Adrenal gland (tissue), 12 donors: ENCODE results near the gene NOL4L. TPM values are rescaled to one million over a fixed set of nuclear protein-coding genes. Genes with fewer than 3 reads are reported as not detected.

Experiments used
- DNase-seq, 7 donors: peaks; one replicate each; pipeline ENCODE4 v3.0.0-alpha.2; 2019 to 2020
- H3K27ac ChIP-seq, 5 donors: fragments of 200-600 bp; sonication (generic) in 4 of 5; 1 replicate in 3 of 5; 2 replicates in 2 of 5; pipeline versions ENCODE4 v1.5.1 to v1.8.0; 2016 to 2020; ENCODE audit warnings: mild to moderate bottlenecking in 1 of 5
- H3K27me3 ChIP-seq: fragments of 200-600 bp; 2 replicates; pipeline ENCODE4 v1.8.0; 2021
- H3K36me3 ChIP-seq, 2 donors: fragments of 200-600 bp; replicated peaks in 1 of 2; 1 replicate in 1 of 2; 2 replicates in 1 of 2; pipeline versions ENCODE4 v1.5.1 to v1.8.0; 2018 to 2022
- H3K4me1 ChIP-seq, 2 donors: fragments of 200-600 bp; replicated peaks in 1 of 2; 1 replicate in 1 of 2; 2 replicates in 1 of 2; pipeline versions ENCODE4 v1.5.1 to v1.8.0; 2018 to 2021
- H3K4me3 ChIP-seq, 4 donors: fragments of 200-600 bp; sonication (generic) in 3 of 4; one replicate each; pipeline ENCODE4 v1.5.1; 2016 to 2018
- H3K9me3 ChIP-seq, 3 donors: fragments of 200-600 bp; sonication (generic) in 1 of 3; replicated peaks in 1 of 3; 1 replicate in 2 of 3; 2 replicates in 1 of 3; pipeline versions ENCODE4 v1.5.1 to v1.8.0; 2016 to 2021
- POLR2A ChIP-seq, 2 donors: fragments of 450-650 bp; IDR thresholded peaks; one replicate each; pipeline ENCODE4 v1.6.1; 2017; ENCODE audit warnings: antibody characterized with exemption in 2 of 2, mild to moderate bottlenecking in 2 of 2, moderate library complexity in 1 of 2
- WGBS, 4 donors: extraction: QIAGEN DNeasy Blood & Tissue Kit in 2 of 4; methylation state at CpG; one replicate each; pipeline versions ENCODE4 v1.1.5 to v1.1.7; 2013 to 2017; 5-methylcytosine and 5-hydroxymethylcytosine counted together
- intact Hi-C, 2 donors: fragments of 100-400 bp; cut with DNase I; formaldehyde crosslinking; loops; one replicate each; pipeline versions ENCODE4 v1.14.1 to v1.15.0; 2022 to 2023
- polyA plus RNA-seq, 3 donors: library from polyadenylated mRNA; stranded (reverse); fragments of 200-250 nt in 2 of 3; fragments of 350-450 nt in 1 of 3; fragmentation: Illumina TruSeq in 1 of 3; extraction: RNeasy Lipid Tissue Mini Kit (QIAGEN cat#74804) in 1 of 3; gene quantifications; one replicate each; pipeline ENCODE4 v1.2.3, GENCODE V29; 2013 to 2014
- total RNA-seq, 9 donors: library from RNA; depleted of rRNA in 4 of 9; stranded (reverse); fragments of >200 nt in 4 of 9; fragments of 120-200 nt in 1 of 9; fragmentation: NEBNext Ultra II Directional in 1 of 9; extraction: Animal tissue kit (Norgen Biotek cat#: 25700) in 1 of 9; gene quantifications; one replicate each; pipeline versions ENCODE4 v1.1.0 to v1.2.4, GENCODE V29; 2013 to 2023
- TF ChIP-seq, protein P1 (sequence below), 6 experiments: fragments of 450-650 bp in 4 of 6; fragments of 200-600 bp in 2 of 6; sonication (generic) in 1 of 6; IDR thresholded peaks; 1 replicate in 5 of 6; 2 replicates in 1 of 6; pipeline versions ENCODE4 v1.5.1 to v1.8.0; 2016 to 2021; ENCODE audit warnings: antibody characterized with exemption in 6 of 6, mild to moderate bottlenecking in 2 of 6, moderate library complexity in 1 of 6
- donor health status: healthy with polysubstance abuse.
- donor health status: Bipolar disorder and iron deficiency.
- donor health status: DM: yes; HTN: yes; CAD: no.
- donor health status: DM: no; HTN: no; CAD: no.
- donor health status: DM: no; HTN: no; CAD: no.
- donor health status: DM: yes; HTN: yes; CAD: no.

Gene NOL4L
- total and polyA plus RNA-seq, 12 donors, result 6.4 to 30.4 (median 15.7) TPM

DNA sequence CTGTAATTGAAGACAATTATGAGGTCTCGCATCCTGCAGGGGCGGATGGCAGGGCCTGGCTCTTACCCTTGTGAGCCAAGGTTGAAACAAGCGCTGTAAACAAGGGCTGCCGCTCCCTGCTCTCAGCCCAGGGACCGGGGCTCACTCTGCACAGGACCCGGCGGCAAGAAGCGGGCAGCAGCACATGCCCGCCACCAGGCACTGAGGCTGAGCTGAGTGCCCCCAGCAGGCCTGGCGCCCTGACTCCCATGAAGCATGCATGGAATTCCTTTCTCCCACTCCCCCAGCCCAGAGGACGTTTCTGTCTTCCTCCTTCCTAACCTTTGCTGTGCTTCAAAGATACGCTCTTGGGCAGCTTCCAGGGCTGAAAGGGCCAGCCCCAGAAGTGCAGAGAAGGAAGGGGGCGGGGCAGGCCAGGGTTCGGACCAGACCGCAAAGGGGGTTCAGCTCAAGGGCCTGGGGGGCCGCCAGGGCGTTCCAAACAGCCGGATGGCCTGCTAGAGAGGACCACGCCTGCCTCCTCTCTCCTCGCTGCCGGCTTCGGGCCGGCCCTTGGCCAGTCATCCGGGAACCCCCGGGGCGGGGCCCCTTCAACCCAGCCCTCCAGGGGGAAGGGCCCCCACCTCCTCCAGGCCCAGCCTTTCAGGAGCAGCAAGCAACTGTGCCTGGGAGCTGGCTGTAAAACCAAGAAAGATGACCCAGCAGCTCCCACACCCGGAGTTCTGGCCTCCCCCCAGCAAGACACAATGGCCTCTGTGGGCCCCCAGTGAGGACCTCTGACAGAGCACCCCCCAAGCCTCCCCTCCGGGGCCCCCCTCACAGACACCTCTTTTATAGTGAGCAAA is 109.9 kb downstream of the NOL4L start:
- Histone ChIP-seq H3K4me1 (peaks cover 35 to 91% of the 10 kb centered on the region in 2 donors), H3K4me3 (peak overlapping the region in 2 of 4 donors; percentile 0 to 41), H3K27me3 (no peaks in the 10 kb centered on the region), H3K27ac (peak overlapping the region; percentile 74 to 92 (median 78)), H3K9me3 (no peaks in the 10 kb centered on the region), H3K36me3 (peaks cover 0 to 10% of the 10 kb centered on the region in 2 donors)
- intact Hi-C loops, result no loop called here
- 3 to 9% (median 3%) methylated on average over 9 to 28 of the region's 28 CpGs for whole genome bisulfite sequencing, 4 donors
- peak in 1 of 2 donors; percentile 55 for TF ChIP-seq POLR2A (IDR thresholded peaks at IDR 0.05)
- TF ChIP-seq, protein P1, sequence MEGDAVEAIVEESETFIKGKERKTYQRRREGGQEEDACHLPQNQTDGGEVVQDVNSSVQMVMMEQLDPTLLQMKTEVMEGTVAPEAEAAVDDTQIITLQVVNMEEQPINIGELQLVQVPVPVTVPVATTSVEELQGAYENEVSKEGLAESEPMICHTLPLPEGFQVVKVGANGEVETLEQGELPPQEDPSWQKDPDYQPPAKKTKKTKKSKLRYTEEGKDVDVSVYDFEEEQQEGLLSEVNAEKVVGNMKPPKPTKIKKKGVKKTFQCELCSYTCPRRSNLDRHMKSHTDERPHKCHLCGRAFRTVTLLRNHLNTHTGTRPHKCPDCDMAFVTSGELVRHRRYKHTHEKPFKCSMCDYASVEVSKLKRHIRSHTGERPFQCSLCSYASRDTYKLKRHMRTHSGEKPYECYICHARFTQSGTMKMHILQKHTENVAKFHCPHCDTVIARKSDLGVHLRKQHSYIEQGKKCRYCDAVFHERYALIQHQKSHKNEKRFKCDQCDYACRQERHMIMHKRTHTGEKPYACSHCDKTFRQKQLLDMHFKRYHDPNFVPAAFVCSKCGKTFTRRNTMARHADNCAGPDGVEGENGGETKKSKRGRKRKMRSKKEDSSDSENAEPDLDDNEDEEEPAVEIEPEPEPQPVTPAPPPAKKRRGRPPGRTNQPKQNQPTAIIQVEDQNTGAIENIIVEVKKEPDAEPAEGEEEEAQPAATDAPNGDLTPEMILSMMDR (IDR thresholded peaks at IDR 0.05), result peak in 1 of 6 experiments; percentile 13
- DNase-seq, result peak; percentile 89 to 97 (median 94)

DNA sequence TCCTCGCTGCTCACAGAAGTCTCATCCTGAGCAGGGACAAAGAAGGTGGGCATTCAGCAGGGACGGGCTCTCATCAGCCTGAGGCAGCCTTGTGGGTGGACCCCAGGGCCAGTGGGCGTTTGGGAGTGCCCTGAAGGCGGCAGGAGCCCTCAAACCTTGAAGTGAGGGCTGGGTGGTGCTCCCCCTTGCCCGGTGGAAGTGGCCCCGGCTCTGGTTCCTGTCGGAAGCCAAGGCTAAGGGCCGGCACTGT is 110.5 kb downstream of the NOL4L start:
- H3K4me1 ChIP-seq, result peaks cover 35 to 91% of the 10 kb centered on the region in 2 donors
- peak overlapping the region in 2 of 4 donors; percentile 0 to 41 for H3K4me3 ChIP-seq
- peak overlapping the region; percentile 74 to 92 (median 78) for H3K27ac ChIP-seq
- H3K36me3 ChIP-seq, result peaks cover 0 to 10% of the 10 kb centered on the region in 2 donors
- no peaks in the 10 kb centered on the region for H3K27me3 ChIP-seq
- no peak for TF ChIP-seq POLR2A (IDR thresholded peaks at IDR 0.05)
- TF ChIP-seq, protein P1 (IDR thresholded peaks at IDR 0.05), result no peak
- no peaks in the 10 kb centered on the region for H3K9me3 ChIP-seq
- no peak for DNase-seq
- WGBS, 4 donors, result 4 to 12% (median 10%) methylated on average over 7 to 8 of the region's 8 CpGs
- intact Hi-C loops, result no loop called here

DNA sequence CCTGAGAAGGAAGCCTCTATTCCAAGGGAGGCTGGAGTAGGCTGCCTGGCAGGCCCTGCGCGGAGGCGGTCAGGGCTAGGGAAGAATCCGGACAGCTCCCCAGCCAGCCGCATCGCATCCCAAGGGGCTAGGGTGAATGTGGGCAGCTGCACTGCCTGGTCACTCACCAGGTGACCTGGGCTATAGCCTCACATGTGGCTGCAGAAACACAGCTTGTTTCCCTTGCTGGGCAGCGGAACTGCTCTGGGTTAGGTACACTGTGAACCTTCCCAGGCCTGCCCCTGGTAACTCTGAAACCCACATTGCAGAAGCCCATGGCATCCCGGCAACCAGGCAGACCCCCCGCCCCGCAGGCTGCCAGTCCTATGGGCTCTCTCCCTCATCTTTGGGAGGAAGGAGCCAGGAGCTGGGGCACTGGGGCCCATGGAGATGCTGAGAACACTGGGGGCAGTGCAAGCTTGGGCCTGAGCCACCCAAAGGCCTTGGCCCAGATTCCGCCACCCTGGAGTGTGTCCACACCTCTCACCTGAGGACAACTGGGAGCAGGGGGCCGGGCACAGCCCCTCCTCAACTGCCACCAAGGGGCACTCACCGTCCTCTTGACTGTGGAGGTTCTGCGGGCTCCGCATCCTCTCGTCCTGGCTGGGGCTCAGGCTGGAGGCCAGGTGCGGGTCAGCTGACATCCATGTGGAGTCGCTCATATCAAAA is 111.0 kb downstream of the NOL4L start:
- H3K27ac ChIP-seq, result peak overlapping the region; percentile 74 to 92 (median 78)
- intact Hi-C loops, result no loop called here

More for the DNA sequence above, 111.0 kb downstream of the NOL4L start:
- H3K9me3 ChIP-seq, result no peaks in the 10 kb centered on the region
- H3K36me3 ChIP-seq, result peaks cover 0 to 10% of the 10 kb centered on the region in 2 donors
- H3K4me1 ChIP-seq, result peaks cover 35 to 93% of the 10 kb centered on the region in 2 donors
- DNase-seq, result peak in 4 of 7 donors; percentile 48 to 57 (median 54)
- H3K4me3 ChIP-seq, result peak overlapping the region in 2 of 4 donors; percentile 0 to 41
- WGBS, 4 donors, result 24 to 54% (median 44%) methylated on average over 5 to 18 of the region's 18 CpGs
- no peaks in the 10 kb centered on the region for H3K27me3 ChIP-seq
- TF ChIP-seq, protein P1 (IDR thresholded peaks at IDR 0.05), result no peak
- no peak for TF ChIP-seq POLR2A (IDR thresholded peaks at IDR 0.05)
